SH-SY5Y (cell line): ENCODE data around the gene ZCCHC18.

Experiments used
- GATA2 ChIP-seq: IDR thresholded peaks from 2 replicates; pipeline ENCODE4 v1.6.1; 2011; ENCODE audit warnings: mild to moderate bottlenecking, low read depth, low read length
- GATA3 ChIP-seq: IDR thresholded peaks from 2 replicates; pipeline ENCODE4 v1.6.1; 2011; ENCODE audit warnings: low read depth, mild to moderate bottlenecking, low read length, moderate library complexity

Gene ZCCHC18

DNA sequence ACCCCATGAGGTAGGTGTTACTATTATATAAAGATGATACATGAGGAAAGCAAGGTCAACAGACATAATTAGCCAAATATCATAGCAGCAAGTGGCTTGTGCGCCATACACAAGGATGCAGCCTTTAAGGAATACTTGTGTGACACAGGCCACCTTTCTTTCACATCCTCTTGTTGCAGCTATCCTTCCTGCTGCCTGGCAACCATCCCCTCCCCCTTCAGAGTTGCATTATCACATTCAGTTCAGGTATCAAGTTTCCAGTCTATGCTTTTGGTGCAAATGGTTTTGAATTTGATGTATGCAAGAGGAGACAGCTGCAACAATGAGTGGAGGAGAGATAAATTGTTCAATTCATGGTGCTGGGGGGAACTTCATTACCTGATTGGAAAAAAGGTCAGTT lies 6.4 kb downstream of the ZCCHC18 start:
- TF ChIP-seq GATA2 (no peak), GATA3 (no peak)

DNA sequence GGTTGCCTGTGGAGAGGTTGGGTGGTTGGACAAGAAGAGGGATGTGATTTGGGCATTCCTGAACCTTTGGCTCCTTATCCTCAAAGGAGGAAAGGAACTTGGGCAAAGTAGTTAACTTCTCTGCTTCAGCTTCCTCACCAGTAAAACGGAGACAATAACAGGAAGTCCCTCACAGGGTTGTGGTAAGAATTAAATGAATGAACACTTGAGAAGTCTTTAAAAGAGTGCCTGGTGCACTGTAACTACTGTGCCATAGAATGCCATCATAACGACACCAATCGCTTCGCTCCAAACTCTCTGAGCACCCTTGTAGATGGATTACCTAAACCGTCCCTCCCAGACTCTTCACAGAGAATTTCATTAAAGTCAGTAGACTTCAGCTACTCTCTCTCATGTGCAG lies 10.5 kb downstream of the ZCCHC18 start:
- TF ChIP-seq GATA3, result no peak
- TF ChIP-seq GATA2, result no peak

DNA sequence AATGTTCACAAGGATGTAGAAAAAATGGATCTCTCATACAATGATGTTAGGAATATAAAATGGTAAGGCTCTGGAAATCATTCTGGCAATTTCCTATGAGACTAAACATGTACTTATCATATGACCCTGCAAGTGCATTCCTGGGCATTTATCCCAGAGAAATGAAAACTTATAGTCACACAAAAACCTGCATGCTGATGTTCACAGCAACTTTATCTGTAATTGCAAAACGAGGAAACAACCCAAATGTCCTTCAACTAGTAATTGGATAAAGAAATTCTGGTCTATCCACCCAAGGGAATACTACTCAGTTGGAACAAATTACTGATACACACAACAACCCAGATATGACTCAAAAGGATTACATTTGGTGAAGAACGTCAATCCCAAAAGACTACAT lies 14.5 kb downstream of the ZCCHC18 start:
- TF ChIP-seq GATA3 (no peak), GATA2 (no peak)

DNA sequence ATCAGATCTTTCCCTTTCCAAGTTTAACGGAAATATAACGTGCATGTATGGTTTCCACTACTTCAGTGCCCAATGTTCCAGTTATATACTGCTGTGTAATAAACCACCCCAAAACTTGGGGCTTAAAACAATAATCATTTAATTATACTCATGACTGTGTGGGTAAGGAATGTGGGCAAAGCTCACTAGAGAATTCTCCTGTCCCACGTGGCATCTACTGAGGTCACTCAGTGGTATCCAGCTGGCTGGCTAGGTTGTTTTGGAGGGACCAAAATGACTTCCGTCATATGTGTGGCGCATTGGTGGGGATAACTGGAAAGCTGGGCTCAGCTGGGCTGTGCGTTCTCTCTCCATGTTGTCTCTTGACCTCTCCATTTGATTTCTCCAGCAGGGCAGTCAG lies 18.5 kb downstream of the ZCCHC18 start:
- TF ChIP-seq GATA3 (no peak), GATA2 (no peak)

DNA sequence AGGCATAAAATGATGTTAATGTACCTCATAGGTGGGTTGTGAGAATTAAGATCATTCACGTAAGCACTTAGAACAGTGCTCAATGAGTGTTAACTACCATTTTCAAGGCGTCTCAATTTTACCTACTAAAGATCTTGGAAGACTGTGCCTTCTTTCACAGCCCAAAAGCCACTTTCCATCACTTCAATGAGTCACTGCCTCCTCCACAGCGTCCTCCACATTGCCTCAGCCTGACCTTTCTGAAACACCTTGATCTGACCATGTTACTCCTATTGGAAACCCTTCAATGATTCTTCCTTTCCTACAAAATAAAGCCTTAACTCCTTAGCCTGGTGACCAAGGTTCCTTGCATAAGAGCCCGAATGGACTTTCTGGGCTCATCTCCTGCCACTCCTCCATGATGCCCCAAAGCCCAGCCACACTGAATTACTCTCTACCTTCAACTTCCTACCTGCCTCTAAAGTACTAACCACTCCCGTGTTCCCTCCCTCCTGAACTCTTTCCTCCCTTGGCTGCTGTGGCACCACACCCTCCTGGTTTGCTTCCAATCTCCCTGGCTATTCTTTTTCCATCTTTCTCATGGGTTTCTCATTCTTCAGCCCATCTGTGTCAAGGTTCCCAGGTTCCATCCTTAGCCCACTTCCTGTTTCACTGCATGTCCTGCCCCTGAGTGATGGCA lies 22.4 kb downstream of the ZCCHC18 start:
- TF ChIP-seq GATA2 (no peak), GATA3 (no peak)

DNA sequence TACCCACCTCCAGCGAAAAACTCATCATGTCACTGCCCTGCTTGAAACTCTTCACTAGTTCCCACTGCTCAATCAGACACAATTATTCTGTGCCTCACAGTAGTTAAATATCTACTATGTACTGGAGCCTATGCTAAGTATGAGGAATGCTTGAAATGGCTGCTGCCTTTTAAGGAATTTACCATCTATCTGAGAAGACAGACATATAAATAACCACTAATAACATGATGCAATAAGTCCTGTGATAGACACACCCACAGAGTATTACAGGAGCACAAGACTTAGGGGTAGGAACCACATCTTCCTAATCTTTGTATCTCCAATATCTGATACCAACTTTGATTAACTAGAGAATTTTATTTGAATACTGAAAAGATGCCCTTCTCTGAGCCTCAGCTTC lies 23.4 kb downstream of the ZCCHC18 start:
- TF ChIP-seq GATA3 (no peak), GATA2 (no peak)

DNA sequence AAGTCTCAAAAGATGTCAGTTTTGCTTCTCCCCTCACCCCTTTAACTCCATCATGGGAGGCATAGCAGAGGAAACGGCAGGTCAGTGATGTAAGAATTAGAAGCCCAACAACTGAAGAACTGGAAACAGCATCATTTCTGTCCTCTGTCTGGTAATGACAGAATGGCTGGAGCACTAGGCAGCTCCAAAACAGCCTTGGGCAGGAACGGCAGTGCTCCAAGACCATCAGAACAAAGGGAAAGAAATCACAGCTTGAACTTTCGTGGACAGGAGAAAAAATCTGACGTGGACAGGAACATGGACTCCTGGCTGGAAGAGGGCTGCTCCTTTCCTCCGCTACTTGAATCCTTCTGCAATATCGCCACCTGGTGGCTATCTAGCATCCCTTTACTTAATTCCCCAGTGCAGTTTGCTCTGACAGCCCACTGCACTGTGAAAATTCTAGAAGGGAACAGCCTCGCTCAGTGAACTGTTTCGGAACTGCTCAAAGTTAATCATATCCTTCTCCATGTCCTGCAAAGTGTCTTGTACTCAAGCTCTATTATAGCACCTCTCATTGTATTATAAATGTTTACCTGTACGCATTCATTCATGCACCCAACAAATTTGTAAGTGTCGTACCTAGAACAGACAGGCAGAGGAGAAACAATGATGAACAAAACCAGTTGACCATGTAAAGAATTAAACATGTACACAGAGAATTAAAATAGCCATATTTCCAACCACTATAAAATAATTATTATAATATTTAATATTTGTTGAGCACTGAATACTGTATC lies 24.1 kb downstream of the ZCCHC18 start:
- no peak for TF ChIP-seq GATA2
- no peak for TF ChIP-seq GATA3

DNA sequence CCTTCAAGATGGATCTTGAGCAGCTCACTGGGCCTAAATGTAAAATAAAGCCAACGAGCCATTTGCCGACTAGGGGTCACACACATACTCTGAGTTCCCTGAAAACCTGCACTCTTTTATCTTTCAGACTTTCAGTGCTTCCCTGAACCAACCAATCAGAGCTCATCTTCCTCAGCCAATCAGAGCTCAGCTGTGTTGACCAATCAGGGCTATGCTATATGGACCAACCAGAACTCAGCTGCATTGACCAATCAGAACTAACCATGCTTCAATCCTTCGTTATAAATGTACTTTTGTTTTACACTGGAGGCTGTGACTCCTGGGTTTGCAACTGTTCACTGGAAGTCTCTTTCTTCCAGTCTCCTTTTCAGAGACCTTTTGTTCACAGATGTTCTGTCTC lies 25.2 kb downstream of the ZCCHC18 start:
- no peak for TF ChIP-seq GATA2
- TF ChIP-seq GATA3, result no peak

DNA sequence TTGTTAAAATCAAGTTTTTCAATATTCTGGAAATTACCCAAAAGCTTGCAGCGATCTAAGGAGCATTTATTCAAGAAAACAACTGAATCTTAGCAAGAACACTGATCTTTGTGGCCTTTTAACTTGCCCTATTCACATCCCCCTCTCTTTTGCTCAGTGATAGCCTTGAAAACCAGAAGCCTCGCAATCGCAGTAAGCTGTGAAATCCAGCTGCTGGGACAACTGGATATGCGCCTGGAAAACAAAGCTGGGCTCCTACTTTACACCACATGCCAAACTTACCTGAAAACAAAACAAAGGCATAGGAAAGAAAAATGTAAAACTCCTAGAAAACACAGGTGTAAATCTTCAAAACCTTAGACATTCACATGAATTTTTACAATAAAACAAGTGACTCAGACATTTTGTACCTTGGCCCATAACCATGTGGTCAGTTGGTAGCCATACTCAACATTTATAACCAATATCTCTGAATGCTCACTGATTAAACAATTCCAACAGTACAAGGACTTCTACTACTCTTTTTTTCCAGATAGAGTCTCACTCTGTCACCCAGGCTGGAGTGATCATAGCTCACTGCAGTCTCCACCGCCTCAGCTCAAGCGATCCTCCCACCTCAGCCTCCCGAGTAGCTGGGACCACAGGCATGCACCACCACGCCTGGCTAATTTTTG lies 28.9 kb downstream of the ZCCHC18 start:
- no peak for TF ChIP-seq GATA3

DNA sequence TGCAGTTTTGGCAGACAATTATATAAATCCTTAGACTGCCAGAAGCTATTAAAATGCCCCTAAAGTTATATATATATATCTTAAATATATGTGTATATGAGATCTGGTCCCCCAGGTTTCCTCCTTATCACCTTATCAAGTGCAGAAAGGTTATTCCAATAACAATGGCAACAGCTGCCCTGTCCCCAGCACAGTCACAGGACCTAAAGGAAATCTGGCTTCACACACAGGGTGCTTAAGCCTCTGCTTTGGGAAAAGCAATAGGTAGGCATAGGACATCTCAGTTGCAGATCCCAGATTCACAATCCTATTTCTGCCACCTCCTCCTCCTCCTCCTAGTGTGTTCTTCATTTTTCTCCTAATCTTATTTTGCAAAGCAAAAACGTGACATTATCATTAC lies 38.7 kb downstream of the ZCCHC18 start:
- TF ChIP-seq GATA2, result no peak
- TF ChIP-seq GATA3, result no peak

DNA sequence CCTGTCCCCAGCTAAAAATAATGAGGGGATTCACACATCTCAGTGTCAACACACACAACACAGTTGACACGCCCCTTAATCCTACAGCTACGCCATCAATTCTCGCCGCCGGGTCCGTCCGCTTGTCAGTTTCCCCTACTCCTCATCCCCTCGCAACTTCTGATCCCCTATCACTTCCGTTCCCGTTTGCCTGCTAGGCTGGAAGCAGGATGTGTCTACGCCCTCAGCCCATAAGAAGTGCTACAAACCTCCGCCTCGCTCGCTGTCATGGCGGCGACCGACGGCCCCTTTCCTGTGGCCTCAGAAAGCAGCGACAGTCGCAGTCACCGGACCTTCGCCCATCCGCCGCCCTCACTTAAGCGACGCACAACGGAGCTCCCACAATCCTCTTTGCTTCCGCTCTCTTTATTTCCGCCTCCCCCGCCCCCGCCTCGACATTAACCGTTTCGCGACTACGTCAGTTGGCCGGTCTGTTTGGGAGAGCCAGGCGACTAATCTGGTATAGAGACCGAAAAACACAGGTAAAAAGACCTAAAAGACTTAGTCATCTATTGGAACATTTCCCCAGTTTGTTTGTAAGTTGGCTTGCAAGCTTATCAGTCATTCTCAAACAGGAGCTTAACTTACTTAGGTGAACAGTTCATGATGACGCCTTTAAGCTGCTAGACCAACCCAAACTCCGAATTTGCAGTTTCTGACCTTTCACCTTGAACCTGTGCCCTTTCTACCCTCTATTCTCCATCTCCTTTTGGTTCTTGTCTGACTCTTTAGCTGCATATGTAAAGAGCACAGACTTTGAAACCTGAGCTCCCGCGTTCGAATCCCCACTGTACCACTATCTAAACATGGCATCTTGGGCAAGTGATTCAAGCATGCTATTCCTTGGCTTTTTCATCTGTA lies 44.6 kb downstream of the ZCCHC18 start, which contains the start of gene SLC25A53:
TSS of gene SLC25A53 (minus strand) at position 380 of the 900 bp plus-strand sequence. CDS start 51,752 bp downstream, outside the sequence.
- no peak for TF ChIP-seq GATA3
- no peak for TF ChIP-seq GATA2
